Erythroblast (primary cell): ENCODE data around the gene MANSC4.

ENCODE experiments used
- GATA1 ChIP-seq: IDR thresholded peaks from 2 replicates; pipeline ENCODE4 v1.6.1; 2011; ENCODE audit warnings: low read depth, mild to moderate bottlenecking, control low read depth, low read length, moderate library complexity
- POLR2A ChIP-seq: IDR thresholded peaks from 2 replicates; pipeline ENCODE4 v1.6.1; 2011; ENCODE audit warnings: mild to moderate bottlenecking, low read length

- TF ChIP-seq POLR2A: no peak
- TF ChIP-seq GATA1: no peak
These were observed 34.4 kb upstream of the MANSC4 start for GRCh38 chr12:27814411-27814810.
